ENCODE results near the gene TMEM8B.

GRCh38 chr9:35818341-35818740, 10.7 kb upstream of the TMEM8B start:
- TF ChIP-seq, protein P1, sequence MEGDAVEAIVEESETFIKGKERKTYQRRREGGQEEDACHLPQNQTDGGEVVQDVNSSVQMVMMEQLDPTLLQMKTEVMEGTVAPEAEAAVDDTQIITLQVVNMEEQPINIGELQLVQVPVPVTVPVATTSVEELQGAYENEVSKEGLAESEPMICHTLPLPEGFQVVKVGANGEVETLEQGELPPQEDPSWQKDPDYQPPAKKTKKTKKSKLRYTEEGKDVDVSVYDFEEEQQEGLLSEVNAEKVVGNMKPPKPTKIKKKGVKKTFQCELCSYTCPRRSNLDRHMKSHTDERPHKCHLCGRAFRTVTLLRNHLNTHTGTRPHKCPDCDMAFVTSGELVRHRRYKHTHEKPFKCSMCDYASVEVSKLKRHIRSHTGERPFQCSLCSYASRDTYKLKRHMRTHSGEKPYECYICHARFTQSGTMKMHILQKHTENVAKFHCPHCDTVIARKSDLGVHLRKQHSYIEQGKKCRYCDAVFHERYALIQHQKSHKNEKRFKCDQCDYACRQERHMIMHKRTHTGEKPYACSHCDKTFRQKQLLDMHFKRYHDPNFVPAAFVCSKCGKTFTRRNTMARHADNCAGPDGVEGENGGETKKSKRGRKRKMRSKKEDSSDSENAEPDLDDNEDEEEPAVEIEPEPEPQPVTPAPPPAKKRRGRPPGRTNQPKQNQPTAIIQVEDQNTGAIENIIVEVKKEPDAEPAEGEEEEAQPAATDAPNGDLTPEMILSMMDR (optimal IDR thresholded peaks at IDR 0.05 in 1 of 3, IDR thresholded peaks at IDR 0.05 in 1 of 3, conservative IDR thresholded peaks at IDR 0.05 in 1 of 3; ENCODE audit: extremely low read depth in 1 of 3, insufficient read depth in 2 of 3, low read length in 3 of 3): no peak
- no peak for TF ChIP-seq EZH2 (IDR thresholded peaks at IDR 0.05; ENCODE audit: low read length)
